ENCODE data around the gene TTC7B. TPM values are rescaled to one million over a fixed set of nuclear protein-coding genes. Genes with fewer than 3 reads are reported as not detected.

The TTC7B gene
- total and polyA plus RNA-seq, 9 of the 15 experiments (the other 6 are each of a cell fraction or from before 2014, with no cell fraction given): 2.2 to 77.2 (median 36.7) TPM

- H3K36me3 ChIP-seq (ENCODE audit: control insufficient read depth, insufficient read depth, low read length): 0 out of 3 replicates have a peak, but pooled peaks cover 3% of the 10 kb centered on the region
- H4K20me1 ChIP-seq (replicated peaks; ENCODE audit: control insufficient read depth, insufficient read depth, low read length): no peaks in the 10 kb centered on the region
- FAIRE-seq: no peak
- H3K9ac ChIP-seq (ENCODE audit: insufficient read depth in 1 of 2, low read depth in 2 of 2, low read length in 2 of 2): peak overlapping the region; percentile 82 to 94
- CTCF ChIA-PET (ENCODE audit: low intra/inter-chr PET ratio): no interaction called here
- DNase-seq (ENCODE audit: extremely low read depth in 1 of 4, low spot score in 3 of 4): no peak
- H3K27me3 ChIP-seq (ENCODE audit: control insufficient read depth in 2 of 2, insufficient read depth in 2 of 2, low read length in 2 of 2): no peaks in the 10 kb centered on the region
- TF ChIP-seq, protein P1, sequence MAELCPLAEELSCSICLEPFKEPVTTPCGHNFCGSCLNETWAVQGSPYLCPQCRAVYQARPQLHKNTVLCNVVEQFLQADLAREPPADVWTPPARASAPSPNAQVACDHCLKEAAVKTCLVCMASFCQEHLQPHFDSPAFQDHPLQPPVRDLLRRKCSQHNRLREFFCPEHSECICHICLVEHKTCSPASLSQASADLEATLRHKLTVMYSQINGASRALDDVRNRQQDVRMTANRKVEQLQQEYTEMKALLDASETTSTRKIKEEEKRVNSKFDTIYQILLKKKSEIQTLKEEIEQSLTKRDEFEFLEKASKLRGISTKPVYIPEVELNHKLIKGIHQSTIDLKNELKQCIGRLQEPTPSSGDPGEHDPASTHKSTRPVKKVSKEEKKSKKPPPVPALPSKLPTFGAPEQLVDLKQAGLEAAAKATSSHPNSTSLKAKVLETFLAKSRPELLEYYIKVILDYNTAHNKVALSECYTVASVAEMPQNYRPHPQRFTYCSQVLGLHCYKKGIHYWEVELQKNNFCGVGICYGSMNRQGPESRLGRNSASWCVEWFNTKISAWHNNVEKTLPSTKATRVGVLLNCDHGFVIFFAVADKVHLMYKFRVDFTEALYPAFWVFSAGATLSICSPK (IDR thresholded peaks at IDR 0.05; ENCODE audit: borderline replicate concordance): no peak
- TF ChIP-seq ZNF780A (CRISPR knock-in tag; IDR thresholded peaks at IDR 0.05) (no peak), PHB2 (IDR thresholded peaks at IDR 0.05; ENCODE audit: low read depth) (peak; percentile 37; the same call in 1 of the 2 replicates), KDM4B (IDR thresholded peaks at IDR 0.05; ENCODE audit: borderline replicate concordance in 2 of 2, low read depth in 1 of 2) (no peak), ZNF121 (CRISPR knock-in tag; conservative IDR thresholded peaks at IDR 0.05) (no peak), PHF8 (IDR thresholded peaks at IDR 0.05; ENCODE audit: borderline replicate concordance, low read length) (no peak)
- TF ChIP-seq, protein P2, sequence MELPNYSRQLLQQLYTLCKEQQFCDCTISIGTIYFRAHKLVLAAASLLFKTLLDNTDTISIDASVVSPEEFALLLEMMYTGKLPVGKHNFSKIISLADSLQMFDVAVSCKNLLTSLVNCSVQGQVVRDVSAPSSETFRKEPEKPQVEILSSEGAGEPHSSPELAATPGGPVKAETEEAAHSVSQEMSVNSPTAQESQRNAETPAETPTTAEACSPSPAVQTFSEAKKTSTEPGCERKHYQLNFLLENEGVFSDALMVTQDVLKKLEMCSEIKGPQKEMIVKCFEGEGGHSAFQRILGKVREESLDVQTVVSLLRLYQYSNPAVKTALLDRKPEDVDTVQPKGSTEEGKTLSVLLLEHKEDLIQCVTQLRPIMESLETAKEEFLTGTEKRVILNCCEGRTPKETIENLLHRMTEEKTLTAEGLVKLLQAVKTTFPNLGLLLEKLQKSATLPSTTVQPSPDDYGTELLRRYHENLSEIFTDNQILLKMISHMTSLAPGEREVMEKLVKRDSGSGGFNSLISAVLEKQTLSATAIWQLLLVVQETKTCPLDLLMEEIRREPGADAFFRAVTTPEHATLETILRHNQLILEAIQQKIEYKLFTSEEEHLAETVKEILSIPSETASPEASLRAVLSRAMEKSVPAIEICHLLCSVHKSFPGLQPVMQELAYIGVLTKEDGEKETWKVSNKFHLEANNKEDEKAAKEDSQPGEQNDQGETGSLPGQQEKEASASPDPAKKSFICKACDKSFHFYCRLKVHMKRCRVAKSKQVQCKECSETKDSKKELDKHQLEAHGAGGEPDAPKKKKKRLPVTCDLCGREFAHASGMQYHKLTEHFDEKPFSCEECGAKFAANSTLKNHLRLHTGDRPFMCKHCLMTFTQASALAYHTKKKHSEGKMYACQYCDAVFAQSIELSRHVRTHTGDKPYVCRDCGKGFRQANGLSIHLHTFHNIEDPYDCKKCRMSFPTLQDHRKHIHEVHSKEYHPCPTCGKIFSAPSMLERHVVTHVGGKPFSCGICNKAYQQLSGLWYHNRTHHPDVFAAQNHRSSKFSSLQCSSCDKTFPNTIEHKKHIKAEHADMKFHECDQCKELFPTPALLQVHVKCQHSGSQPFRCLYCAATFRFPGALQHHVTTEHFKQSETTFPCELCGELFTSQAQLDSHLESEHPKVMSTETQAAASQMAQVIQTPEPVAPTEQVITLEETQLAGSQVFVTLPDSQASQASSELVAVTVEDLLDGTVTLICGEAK (IDR thresholded peaks at IDR 0.05): peak; percentile 38; the same call in 1 of the 2 replicates
- TF ChIP-seq, protein P2 (CRISPR knock-in tag; IDR thresholded peaks at IDR 0.05): no peak
- TF ChIP-seq, protein P3, sequence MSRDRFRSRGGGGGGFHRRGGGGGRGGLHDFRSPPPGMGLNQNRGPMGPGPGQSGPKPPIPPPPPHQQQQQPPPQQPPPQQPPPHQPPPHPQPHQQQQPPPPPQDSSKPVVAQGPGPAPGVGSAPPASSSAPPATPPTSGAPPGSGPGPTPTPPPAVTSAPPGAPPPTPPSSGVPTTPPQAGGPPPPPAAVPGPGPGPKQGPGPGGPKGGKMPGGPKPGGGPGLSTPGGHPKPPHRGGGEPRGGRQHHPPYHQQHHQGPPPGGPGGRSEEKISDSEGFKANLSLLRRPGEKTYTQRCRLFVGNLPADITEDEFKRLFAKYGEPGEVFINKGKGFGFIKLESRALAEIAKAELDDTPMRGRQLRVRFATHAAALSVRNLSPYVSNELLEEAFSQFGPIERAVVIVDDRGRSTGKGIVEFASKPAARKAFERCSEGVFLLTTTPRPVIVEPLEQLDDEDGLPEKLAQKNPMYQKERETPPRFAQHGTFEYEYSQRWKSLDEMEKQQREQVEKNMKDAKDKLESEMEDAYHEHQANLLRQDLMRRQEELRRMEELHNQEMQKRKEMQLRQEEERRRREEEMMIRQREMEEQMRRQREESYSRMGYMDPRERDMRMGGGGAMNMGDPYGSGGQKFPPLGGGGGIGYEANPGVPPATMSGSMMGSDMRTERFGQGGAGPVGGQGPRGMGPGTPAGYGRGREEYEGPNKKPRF (IDR thresholded peaks at IDR 0.05; ENCODE audit: low read depth, low read length): no peak
- peak overlapping the region; percentile 65 for H3K4me3 ChIP-seq
- POLR2A ChIA-PET: no interaction called here
- WGBS (ENCODE audit: insufficient coverage, low coverage, missing lambda C conversion rate): 7% methylated on average over 5 of the region's 5 CpGs
- H3K79me2 ChIP-seq (ENCODE audit: control insufficient read depth, insufficient read depth, low read length): peaks cover 56% of the 10 kb centered on the region
- intact Hi-C loops (cut with micrococcal nuclease) (no loop called here), in situ Hi-C loops (cut with MboI) (no loop called here)
- no peaks in the 10 kb centered on the region for H3K9me1 ChIP-seq (ENCODE audit: control insufficient read depth, insufficient read depth, low read length)
- H3K9me3 ChIP-seq (replicated peaks; ENCODE audit: control insufficient read depth, insufficient read depth, low read depth, low read length): no peaks in the 10 kb centered on the region
- peak overlapping the region; percentile 72 for H3K27ac ChIP-seq (ENCODE audit: extremely low read depth, low read depth, low read length)
- peak; percentile 18 for ATAC-seq
- no TSS peak for BruUV-seq (replicated peaks)
- peak overlapping the region; percentile 59 for H2AFZ ChIP-seq (ENCODE audit: low read depth, low read length)
- peak overlapping the region; percentile 91 for H3K4me2 ChIP-seq (ENCODE audit: insufficient read depth, low read length)
- H3K4me1 ChIP-seq (replicated peaks in 1 of 2; ENCODE audit: control insufficient read depth in 2 of 2, insufficient read depth in 2 of 2, low read length in 2 of 2): peaks cover 18 to 30% of the 10 kb centered on the region in 2 experiments
Measured at GRCh38 chr14:90815572-90815821, 733 bp downstream of the TTC7B start.

Data from K562 (cell line).